GM19351 (cell line): ENCODE measurements around the gene KLK14.

Experiments
- ATAC-seq: cut with Tn5 transposase; IDR thresholded peaks from one replicate; pipeline ENCODE4 v1.9.1; 2021; ENCODE audit warnings: mild to moderate bottlenecking, moderate library complexity; ENCODE audit not compliant: unreplicated experiment

The KLK14 gene

GRCh38 chr19:51089786-51090185, 7.1 kb upstream of the KLK14 start:
- ATAC-seq: no peak

- no peak for ATAC-seq
Observed at GRCh38 chr19:51086153-51086850, 3.6 kb upstream of the KLK14 start.

DNA sequence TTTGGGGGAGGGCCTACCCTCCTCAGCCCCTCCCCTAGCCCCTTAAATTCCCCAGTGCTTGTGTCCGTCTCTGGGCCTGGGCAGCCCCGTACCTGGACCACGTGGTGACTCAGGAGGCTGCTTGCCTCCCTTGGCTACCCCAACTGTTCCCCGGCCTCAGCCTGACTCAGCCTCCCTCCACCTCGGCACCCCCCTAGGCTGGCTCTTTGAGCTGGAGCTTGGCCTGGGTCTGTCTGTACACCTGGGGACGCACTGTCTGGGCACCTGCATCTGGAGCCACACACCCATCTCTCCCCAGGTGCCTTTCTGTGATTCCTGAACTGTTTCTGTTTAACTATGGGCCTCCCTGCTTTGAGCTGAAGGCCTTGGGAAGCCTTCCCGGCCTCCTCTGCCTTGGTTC, 1.8 kb upstream of the KLK14 start:
- ATAC-seq: no peak

DNA sequence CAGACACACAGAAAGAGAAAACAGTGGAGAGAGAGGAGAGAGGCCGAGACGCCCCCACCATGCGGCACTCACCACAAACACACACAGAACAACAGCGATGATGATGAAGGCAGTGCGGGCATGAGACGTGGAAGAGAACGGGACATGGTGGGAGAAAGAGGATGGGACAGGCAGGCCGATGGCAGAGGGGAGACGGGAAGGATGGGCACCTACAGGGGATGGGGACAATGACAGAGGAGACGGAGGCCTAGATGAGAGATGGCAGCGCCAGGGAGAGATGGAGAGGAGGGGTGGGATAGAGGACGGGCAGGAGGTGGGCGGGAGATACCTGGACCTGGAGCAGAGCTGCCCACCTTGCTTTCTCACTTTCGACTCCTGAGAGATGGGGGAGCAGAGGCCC, 1.1 kb upstream of the KLK14 start:
- ATAC-seq: no peak

- no peak for ATAC-seq
Observed at GRCh38 chr19:51083181-51083580, 494 bp upstream of the KLK14 start.

DNA sequence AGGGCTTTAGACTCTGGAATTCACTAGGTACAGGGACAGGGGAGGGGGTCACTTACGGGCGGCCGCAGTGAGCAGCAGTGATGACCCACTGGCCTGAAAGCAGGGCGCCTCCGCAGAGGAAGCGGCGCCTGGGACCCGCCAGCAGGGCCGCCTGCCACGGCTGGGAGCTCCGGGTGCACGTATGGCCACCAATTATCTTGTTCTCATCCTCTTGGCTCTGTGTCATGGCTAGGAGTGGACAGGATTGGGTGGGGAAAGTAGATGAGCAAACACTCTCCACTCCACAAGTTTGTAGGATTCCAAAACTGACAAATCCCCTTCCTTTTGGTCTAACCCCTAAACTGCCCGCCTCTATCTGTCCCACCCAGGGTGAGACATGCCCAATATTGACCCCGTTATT, 1.2 kb downstream of the KLK14 start:
- no peak for ATAC-seq

DNA sequence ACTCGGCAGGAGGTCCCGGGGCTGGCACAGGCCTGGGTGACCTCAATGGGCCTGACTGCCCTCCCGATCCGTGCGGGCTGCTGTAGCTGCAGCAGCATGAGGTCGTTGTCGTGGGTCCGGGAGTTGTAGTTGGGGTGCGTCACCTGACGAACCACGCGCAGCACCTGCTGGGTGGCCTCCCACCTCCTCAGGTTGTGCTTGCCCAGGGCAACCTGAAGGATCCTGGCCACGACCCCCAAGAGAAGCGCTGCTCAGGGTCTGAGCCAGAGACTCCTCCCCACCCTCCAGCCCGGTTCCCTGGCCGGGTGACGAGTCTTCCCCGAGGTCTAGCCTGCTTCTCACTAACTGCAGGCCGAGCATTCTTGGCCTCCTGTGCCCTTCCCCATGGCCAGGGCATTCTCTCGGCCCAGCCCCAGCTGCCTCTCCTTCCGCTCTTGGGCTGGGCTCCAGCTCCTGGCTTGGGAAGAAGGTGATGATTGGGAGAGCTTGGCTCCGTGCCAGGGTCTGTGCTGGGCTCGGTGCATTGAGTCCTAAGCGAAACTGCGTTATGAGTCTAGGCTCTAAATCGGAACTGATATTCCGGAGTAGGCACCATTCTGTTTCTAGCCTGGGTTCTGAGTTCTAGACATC, 3.1 kb downstream of the KLK14 start:
- ATAC-seq: no peak

DNA sequence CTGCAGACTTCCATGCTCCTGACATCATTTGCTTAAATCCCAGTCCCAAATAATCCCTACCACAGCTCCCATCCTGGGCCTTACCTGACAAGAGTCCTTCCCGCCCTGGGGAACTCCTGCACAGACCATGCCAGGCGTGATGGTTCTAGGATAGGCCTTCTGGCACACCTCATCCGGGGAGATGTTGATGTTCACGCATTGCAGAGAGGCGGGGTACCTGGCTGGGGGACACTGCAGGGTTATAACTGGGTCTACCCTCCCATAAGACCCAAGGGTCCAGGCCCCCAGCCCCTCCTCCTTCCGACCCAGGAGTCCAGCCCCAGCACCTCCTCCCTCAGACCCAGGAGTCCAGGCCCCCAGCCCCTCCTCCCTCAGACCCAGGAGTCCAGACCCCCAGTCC, 4.0 kb downstream of the KLK14 start:
- ATAC-seq: no peak

DNA sequence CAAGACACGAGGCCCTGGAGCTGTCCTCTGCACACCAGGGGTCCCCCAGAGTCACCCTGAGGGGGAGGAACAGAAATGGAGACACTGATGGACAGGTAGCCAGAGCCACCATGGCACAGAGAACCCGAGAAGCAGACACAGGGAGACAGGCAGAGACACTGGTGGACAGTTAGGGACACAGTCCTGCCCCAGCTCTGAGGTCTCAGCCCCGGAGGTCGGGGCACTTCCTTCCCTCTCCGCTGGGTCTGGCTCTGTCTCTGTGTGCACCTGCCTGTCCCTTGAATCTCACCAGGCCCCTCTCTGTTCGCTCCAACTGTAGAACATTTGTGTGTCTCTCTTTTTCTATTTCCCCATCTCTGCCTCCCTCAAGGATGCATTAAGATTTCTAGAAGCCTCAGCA, 4.6 kb downstream of the KLK14 start:
- no peak for ATAC-seq

GRCh38 chr19:51076631-51077213, 6.0 kb downstream of the KLK14 start:
- no peak for ATAC-seq

DNA sequence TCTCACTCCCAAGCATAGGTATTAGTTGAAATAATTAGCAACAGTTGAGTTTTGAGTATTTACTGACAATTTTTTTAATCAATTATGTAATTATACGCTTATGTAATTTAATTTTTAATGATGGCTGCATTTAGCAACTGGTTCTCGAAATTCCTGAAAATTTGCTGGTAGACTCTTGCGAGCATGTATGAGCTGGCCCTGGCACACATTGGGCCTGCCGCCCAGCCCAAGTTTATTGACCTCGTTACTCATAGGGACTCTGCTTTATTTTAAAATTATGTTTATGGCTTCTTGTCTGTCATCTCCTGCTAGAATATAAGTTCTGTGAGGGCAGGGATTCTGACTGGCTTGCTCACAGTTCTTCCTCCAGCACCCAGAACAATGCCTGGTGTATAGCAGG, 6.7 kb downstream of the KLK14 start:
- ATAC-seq: no peak

- no peak for ATAC-seq
Observed at GRCh38 chr19:51071095-51071405, 11.6 kb downstream of the KLK14 start.

DNA sequence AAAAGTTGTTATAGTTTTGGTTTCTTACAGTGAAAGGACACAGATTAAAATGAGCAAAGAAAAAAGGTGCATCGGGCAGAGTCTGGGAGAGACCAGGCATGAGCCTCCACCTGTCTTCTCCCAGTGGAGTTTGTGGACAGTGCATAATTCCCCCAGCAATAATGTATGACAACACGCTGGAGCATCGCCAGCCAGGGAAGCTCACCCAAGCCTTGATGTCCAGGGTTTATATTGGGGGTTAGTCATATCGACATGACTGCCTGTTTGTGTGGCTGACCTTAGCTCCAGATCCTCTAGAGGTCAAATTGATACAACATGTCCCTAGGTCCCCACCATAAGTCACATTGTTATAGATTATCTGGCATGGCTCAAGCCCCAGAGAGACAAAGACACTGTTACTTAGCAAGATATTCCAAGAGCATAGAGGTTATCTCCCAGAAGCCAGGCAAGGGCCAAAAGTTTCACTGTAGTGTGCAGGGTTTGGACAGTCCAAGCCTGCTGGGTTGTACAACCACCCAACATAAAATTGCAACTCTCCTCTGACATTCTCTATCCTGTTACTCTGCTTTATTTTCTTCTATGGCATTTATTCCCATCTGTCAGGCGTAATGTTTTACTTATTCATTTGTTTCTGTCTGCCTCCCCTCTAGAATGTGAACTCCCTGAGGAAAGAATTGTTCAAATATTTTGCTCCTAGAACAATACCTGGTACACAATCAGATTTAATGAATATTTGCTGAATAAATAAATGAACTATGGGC, 12.2 kb downstream of the KLK14 start:
- no peak for ATAC-seq

DNA sequence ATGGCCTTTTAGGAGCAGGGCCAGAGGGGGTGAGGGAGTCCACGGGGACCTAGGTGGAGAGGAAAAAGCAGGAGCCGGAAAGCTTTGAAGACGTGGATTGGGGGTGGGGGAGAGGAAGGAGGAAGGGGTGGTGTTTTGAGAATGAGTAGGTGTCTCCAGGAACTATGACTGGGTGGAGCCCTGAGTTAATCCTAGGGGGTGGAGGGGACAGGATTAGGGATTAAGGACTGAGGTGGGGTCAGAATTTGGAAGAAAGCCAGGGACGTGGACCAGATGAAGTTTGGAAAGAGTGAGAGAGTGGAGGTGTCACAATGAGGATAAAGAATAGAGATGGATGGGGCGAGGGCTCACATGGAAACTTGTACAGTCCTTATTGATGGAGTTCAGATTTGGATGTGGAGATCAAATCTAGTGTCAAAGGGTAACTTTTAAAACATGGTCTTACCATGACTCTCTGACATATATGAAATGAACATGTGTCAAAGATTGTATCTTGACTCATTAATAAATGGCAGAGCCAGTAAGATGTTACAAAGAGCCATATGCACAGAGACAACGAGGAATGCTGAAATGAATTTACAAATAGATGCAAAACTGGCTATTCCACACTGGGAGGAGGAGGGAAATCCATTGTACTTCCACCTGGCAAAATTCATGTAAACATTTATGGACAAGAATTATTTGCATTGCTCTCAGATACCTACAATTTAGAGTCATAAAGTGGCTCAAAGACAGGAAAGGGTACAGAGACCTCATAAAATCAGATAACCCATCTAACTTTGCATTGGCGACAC, 16.1 kb downstream of the KLK14 start:
- ATAC-seq: no peak

DNA sequence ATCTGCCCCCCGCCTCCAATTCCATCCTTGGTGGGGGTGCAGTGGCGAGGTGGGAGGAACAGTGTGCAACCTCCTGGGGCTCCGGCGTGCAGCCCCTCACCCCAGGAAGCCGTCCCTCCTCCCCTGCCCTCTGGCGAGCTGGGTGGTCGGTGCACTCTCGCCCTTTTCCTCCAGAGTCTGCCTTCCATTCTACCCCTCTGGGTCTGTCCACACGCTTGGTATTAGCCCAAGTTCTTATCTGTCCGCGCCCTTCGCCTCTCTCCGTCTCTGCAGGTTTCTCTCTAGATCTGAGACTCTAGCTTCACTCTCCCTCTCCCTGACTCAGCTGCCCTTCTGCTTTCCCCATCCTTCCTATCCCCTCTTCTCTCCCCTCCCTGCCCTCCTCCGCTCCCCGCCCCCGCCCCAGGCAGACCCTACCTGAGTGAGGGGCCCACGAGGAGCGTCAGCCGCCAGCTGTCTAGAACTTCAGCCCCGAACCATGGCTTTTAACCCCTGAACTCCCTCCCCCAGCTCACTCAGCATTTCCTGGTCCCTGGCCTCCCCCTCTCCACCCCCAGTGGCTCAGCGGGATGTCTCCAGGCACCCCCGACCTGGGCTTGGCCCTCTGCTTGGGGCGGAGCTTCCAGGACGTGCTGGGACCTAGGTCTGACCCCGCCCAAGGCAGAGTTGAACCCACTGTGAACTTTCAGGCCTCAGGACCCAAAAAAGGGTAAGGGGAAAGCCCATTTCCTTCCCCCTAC, 17.3 kb downstream of the KLK14 start:
- ATAC-seq: no peak

DNA sequence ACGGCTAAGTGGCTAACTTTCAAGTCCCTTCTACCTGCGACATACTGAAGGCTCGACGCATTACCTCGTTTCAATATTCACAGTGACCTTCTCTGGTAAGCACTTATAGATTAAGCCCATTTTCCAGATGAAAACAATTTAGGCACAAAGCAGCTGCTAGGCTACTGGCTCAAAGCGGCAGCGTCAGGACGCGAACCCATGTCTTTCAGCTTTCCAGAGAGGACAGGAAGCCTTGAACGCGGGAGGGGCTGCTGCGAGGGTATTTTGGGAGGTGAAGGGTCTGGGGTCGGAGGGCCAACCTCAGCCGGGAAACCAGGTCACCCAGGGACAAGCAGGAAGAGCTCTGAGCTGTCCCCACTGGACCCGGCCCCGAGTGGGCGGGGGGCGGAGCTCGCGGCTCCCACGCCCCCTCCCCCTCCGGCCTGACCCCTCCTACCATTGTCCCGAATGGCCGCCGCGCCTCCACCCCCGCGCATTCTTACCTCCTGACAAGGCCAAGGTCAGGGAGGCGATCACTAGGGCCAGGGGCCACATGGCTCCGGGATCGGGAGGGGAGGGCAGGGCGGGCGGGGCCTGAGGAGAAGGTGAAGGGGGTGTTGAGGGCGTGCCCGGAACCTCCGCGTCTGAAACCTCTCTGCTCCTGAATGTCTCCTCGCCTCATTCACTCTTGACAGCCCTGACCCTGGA, 18.0 kb downstream of the KLK14 start, which contains the start of gene KLK13:
KLK13 (minus strand) TSS at position 559 of the 687 bp plus-strand sequence; CDS start at position 534, 25 bp downstream.
- no peak for ATAC-seq

- ATAC-seq: no peak
Observed at GRCh38 chr19:51063664-51064063, 19.0 kb downstream of the KLK14 start.

DNA sequence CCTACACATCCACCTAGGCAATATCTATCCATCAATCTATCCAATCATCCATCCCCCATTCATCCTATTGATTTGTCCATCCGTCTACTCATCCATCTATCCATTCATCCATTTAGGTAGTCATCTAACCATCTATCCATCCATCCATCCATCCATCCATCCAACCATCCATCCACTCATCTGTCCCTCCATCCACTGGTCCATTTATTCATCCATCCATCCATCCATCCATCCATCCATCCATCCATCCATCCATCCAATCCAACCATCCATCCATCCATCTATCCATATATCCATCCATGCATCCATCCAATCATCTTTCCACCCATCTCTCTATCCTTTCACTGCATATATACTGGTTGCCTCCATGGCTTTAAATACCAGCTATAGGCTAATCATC, 21.7 kb downstream of the KLK14 start:
- no peak for ATAC-seq

- no peak for ATAC-seq
Observed at GRCh38 chr19:51060336-51060735, 22.4 kb downstream of the KLK14 start.

GRCh38 chr19:51059715-51060114, 23.0 kb downstream of the KLK14 start:
- ATAC-seq: no peak
